Keratinocyte (primary cell): ENCODE data around the gene TBC1D4. TPM values are rescaled to one million over a fixed set of nuclear protein-coding genes. Genes with fewer than 3 reads are reported as not detected.

Experiments
- DNase-seq: peaks from one replicate; pipeline ENCODE4 v3.0.0-alpha.2; 2011; ENCODE audit warnings: low read depth, missing footprints, low spot score
- FAIRE-seq: peaks from 2 replicates; lab custom pipeline; 2011; peaks lifted over from hg19 to GRCh38; lab: Jason Lieb, UNC
- H2AFZ ChIP-seq: 2 replicates; pipeline ENCODE4 v1.6.0; 2012; ENCODE audit warnings: low read length, control low read depth, inconsistent platforms; ENCODE audit not compliant: control insufficient read depth
- H3K27ac ChIP-seq: 2 replicates; pipeline ENCODE4 v1.5.1; 2011; ENCODE audit warnings: low read length; ENCODE audit not compliant: control insufficient read depth, insufficient read depth
- H3K27me3 ChIP-seq: 3 replicates; pipeline ENCODE4 v1.6.0; 2011; ENCODE audit warnings: low read length; ENCODE audit not compliant: control insufficient read depth, insufficient read depth; ENCODE audit errors: extremely low read depth
- H3K36me3 ChIP-seq, 2 experiments: 2 replicates in 1 of 2; 3 replicates in 1 of 2; pipeline ENCODE4 v1.5.1; 2011; ENCODE audit warnings: low read length in 2 of 2, mild to moderate bottlenecking in 1 of 2; ENCODE audit not compliant: control insufficient read depth in 2 of 2, insufficient read depth in 2 of 2; ENCODE audit errors: extremely low read depth in 1 of 2
- H3K4me1 ChIP-seq: 3 replicates; pipeline ENCODE4 v1.5.1; 2011; ENCODE audit warnings: low read length; ENCODE audit not compliant: control insufficient read depth, insufficient read depth; ENCODE audit errors: extremely low read depth
- H3K4me2 ChIP-seq: 3 replicates; pipeline ENCODE4 v1.6.0; 2011; ENCODE audit warnings: low read depth, low read length; ENCODE audit not compliant: control insufficient read depth, insufficient read depth; ENCODE audit errors: extremely low read depth
- H3K4me3 ChIP-seq, 3 experiments: fragments of 200-600 bp in 1 of 3; sonication (generic) in 1 of 3; 2 replicates in 2 of 3; 3 replicates in 1 of 3; pipeline ENCODE4 v1.5.1; 2011 to 2016; ENCODE audit warnings: low read length in 3 of 3, mild to moderate bottlenecking in 3 of 3, control low read depth in 2 of 3, inconsistent platforms in 1 of 3, low read depth in 1 of 3, mixed read lengths in 1 of 3, mixed run types in 1 of 3, moderate library complexity in 1 of 3; ENCODE audit not compliant: control insufficient read depth in 2 of 3, insufficient read depth in 2 of 3; ENCODE audit errors: extremely low read depth in 1 of 3
- H3K79me2 ChIP-seq: 2 replicates; pipeline ENCODE4 v1.6.0; 2012; ENCODE audit warnings: low read length; ENCODE audit not compliant: control insufficient read depth, insufficient read depth
- H3K9ac ChIP-seq: 3 replicates; pipeline ENCODE4 v1.6.0; 2011; ENCODE audit warnings: low read length; ENCODE audit not compliant: control insufficient read depth, insufficient read depth; ENCODE audit errors: extremely low read depth
- H3K9me1 ChIP-seq: 3 replicates; pipeline ENCODE4 v1.6.0; 2011; ENCODE audit warnings: low read length; ENCODE audit not compliant: control insufficient read depth, insufficient read depth; ENCODE audit errors: extremely low read depth
- H3K9me3 ChIP-seq: 2 replicates; pipeline ENCODE4 v1.5.1; 2012; ENCODE audit warnings: low read depth, low read length; ENCODE audit not compliant: control insufficient read depth
- H4K20me1 ChIP-seq: 3 replicates; pipeline ENCODE4 v1.6.0; 2011; ENCODE audit warnings: low read length; ENCODE audit not compliant: control insufficient read depth, insufficient read depth; ENCODE audit errors: extremely low read depth
- EZH2 ChIP-seq: IDR thresholded peaks from one replicate; pipeline ENCODE4 v1.6.1; 2012; ENCODE audit warnings: inconsistent platforms, mild to moderate bottlenecking, low read length, moderate library complexity
- dilution Hi-C: fragments of 300-500 bp; cut with MboI; formaldehyde crosslinking; loops from one replicate; pipeline ENCODE4 v1.7.0; 2020; ENCODE audit warnings: low sequenced_read_pairs; ENCODE audit not compliant: extremely low pct_ligation_motif_present
- polyA plus RNA-seq, 5 experiments: library from polyadenylated mRNA; depleted of rRNA in 3 of 5; stranded (reverse) in 3 of 5; stranded (forward) in 1 of 5; unstranded in 1 of 5; fragments of >200 nt; gene quantifications; 1 replicate in 1 of 5; 2 replicates in 3 of 5; 3 replicates in 1 of 5; pipeline versions ENCODE4 v1.2.1 to v1.2.3, GENCODE V29; 2011 to 2012; ENCODE audit warnings: missing spikeins in 2 of 5, low read depth in 1 of 5, low replicate concordance in 1 of 5
- TF ChIP-seq, protein P1 (sequence below), 3 experiments: IDR thresholded peaks in 1 of 3; conservative IDR thresholded peaks in 1 of 3; optimal IDR thresholded peaks in 1 of 3; 2 replicates in 2 of 3; 3 replicates in 1 of 3; pipeline versions ENCODE3 to v1.5.1; 2011; ENCODE audit warnings: low read length in 3 of 3, mild to moderate bottlenecking in 3 of 3, moderate library complexity in 2 of 3, control low read depth in 1 of 3, inconsistent platforms in 1 of 3; ENCODE audit not compliant: insufficient read depth in 2 of 3; ENCODE audit errors: extremely low read depth in 1 of 3

Gene TBC1D4
- polyA plus RNA-seq, 1 donor (not counting 4 experiments of a cell fraction or from before 2014, with no cell fraction given), result 14.2 TPM

DNA sequence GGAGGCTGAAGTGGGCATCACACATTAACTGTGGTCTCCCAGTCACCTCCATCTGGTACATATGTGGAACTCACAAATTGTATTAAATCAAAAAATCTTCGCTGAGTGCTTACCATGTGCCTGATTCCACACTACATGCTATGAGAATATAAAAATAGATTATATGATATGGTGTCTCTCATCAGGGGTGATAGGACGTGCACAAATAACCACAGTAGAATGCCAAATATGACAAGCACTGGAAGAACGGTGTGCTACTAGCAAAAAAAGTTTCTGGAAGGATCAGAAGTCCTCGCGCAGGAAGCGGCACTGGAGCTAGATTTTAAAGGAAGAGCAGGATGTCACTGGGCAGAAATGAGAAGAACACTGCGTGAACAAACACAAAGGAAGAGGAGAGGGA is 62.3 kb downstream of the TBC1D4 start:
- DNase-seq, result no peak
- Histone ChIP-seq H3K9ac (no peak overlapping the region), H3K79me2 (peaks cover 12% of the 10 kb centered on the region), H2AFZ (no peak overlapping the region), H4K20me1 (peaks cover 5% of the 10 kb centered on the region), H3K36me3 (no peaks in the 10 kb centered on the region), H3K4me1 (peaks cover 28% of the 10 kb centered on the region), H3K9me3 (no peaks in the 10 kb centered on the region), H3K9me1 (peaks cover 4% of the 10 kb centered on the region), H3K27ac (no peak overlapping the region), H3K4me3 (no peak overlapping the region), H3K4me2 (no peak overlapping the region), H3K27me3 (no peaks in the 10 kb centered on the region)
- dilution Hi-C loops, result no loop called here
- TF ChIP-seq, protein P1, sequence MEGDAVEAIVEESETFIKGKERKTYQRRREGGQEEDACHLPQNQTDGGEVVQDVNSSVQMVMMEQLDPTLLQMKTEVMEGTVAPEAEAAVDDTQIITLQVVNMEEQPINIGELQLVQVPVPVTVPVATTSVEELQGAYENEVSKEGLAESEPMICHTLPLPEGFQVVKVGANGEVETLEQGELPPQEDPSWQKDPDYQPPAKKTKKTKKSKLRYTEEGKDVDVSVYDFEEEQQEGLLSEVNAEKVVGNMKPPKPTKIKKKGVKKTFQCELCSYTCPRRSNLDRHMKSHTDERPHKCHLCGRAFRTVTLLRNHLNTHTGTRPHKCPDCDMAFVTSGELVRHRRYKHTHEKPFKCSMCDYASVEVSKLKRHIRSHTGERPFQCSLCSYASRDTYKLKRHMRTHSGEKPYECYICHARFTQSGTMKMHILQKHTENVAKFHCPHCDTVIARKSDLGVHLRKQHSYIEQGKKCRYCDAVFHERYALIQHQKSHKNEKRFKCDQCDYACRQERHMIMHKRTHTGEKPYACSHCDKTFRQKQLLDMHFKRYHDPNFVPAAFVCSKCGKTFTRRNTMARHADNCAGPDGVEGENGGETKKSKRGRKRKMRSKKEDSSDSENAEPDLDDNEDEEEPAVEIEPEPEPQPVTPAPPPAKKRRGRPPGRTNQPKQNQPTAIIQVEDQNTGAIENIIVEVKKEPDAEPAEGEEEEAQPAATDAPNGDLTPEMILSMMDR (optimal IDR thresholded peaks at IDR 0.05 in 1 of 3, IDR thresholded peaks at IDR 0.05 in 1 of 3, conservative IDR thresholded peaks at IDR 0.05 in 1 of 3; ENCODE audit: extremely low read depth in 1 of 3, insufficient read depth in 2 of 3, low read length in 3 of 3), result no peak
- TF ChIP-seq EZH2, result no peak
- FAIRE-seq, result no peak

DNA sequence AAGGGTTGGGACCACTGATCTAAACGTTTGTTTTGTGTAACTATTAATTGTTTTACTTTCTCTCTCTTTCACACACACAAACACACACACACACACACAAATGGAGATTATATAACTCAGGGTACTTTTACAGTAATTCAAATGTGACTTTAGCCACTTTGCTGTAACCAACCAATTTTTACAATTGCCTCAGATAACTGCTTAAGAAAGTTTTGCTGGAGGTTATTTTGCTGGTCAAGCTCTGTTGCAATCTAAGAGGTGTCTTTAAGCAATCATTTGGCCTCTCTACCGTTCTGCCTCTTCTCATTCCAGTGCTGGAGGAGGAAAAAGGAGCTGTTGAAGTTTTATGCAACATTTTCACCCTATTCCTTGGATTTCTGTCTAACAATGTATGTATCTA is 63.0 kb downstream of the TBC1D4 start:
- H3K9me3 ChIP-seq, result no peaks in the 10 kb centered on the region
- FAIRE-seq (no peak), DNase-seq (no peak)
- peaks cover 5% of the 10 kb centered on the region for H4K20me1 ChIP-seq
- TF ChIP-seq, protein P1 (optimal IDR thresholded peaks at IDR 0.05 in 1 of 3, IDR thresholded peaks at IDR 0.05 in 1 of 3, conservative IDR thresholded peaks at IDR 0.05 in 1 of 3; ENCODE audit: extremely low read depth in 1 of 3, insufficient read depth in 2 of 3, low read length in 3 of 3), result no peak
- TF ChIP-seq EZH2, result no peak
- H3K4me1 ChIP-seq, result peaks cover 28% of the 10 kb centered on the region
- H2AFZ ChIP-seq, result no peak overlapping the region
- H3K27ac ChIP-seq, result no peak overlapping the region
- H3K27me3 ChIP-seq, result no peaks in the 10 kb centered on the region
- no peak overlapping the region for H3K4me2 ChIP-seq
- no peak overlapping the region for H3K4me3 ChIP-seq
- H3K36me3 ChIP-seq, result no peaks in the 10 kb centered on the region
- H3K9ac ChIP-seq, result no peak overlapping the region
- peaks cover 16% of the 10 kb centered on the region for H3K79me2 ChIP-seq
- peaks cover 4% of the 10 kb centered on the region for H3K9me1 ChIP-seq
- dilution Hi-C loops, result no loop called here
